HG03139 (cell line): ENCODE measurements around the gene THEM5.

ENCODE experiments used
- ATAC-seq: cut with Tn5 transposase; IDR thresholded peaks from one replicate; pipeline ENCODE4 v1.9.1; 2021; ENCODE audit not compliant: unreplicated experiment

The THEM5 gene

GRCh38 chr1:151802372-151802771 is 51.1 kb downstream of the THEM5 start:
- ATAC-seq, result no peak

GRCh38 chr1:151801846-151802245 is 51.7 kb downstream of the THEM5 start:
- no peak for ATAC-seq

- no peak for ATAC-seq
Observed at GRCh38 chr1:151801310-151801820, 52.1 kb downstream of the THEM5 start.

- no peak for ATAC-seq
Observed at GRCh38 chr1:151800830-151801229, 52.7 kb downstream of the THEM5 start.

GRCh38 chr1:151799179-151800022 is 54.1 kb downstream of the THEM5 start:
- ATAC-seq, result no peak

GRCh38 chr1:151798571-151798970 is 54.9 kb downstream of the THEM5 start:
- no peak for ATAC-seq
